T-helper 17 cell (primary cell): Measurements from ENCODE around the gene OR10G3. TPM values are rescaled to one million over a fixed set of nuclear protein-coding genes. Genes with fewer than 3 reads are reported as not detected.

Experiments used
- ATAC-seq: fragments of 150-1000 bp; cut with Tn5 transposase; 2 replicates; pipeline ENCODE4 v1.10.0; 2021; ENCODE audit warnings: mild to moderate bottlenecking, moderate library complexity
- DNase-seq, 3 donors: peaks; one replicate each; pipeline versions ENCODE4 v3.0.0 to v3.0.0-alpha.2; 2020 to 2021
- H3K9me3 ChIP-seq: one replicate; pipeline ENCODE4 v1.7.0; 2013; ENCODE audit warnings: low read length, mild to moderate bottlenecking; ENCODE audit not compliant: control insufficient read depth, poor library complexity, severe bottlenecking
- H3K27ac Mint-ChIP-seq: one replicate; pipeline ENCODE4 v1.8.0; 2022; ENCODE audit warnings: mild to moderate bottlenecking, moderate library complexity, mixed read lengths
- H3K27me3 Mint-ChIP-seq: one replicate; pipeline ENCODE4 v1.8.0; 2022; ENCODE audit warnings: mixed read lengths
- H3K36me3 Mint-ChIP-seq: one replicate; pipeline ENCODE4 v1.8.0; 2022; ENCODE audit warnings: low read depth, mixed read lengths
- H3K4me1 Mint-ChIP-seq: one replicate; pipeline ENCODE4 v1.8.0; 2022; ENCODE audit warnings: mild to moderate bottlenecking, mixed read lengths
- H3K4me3 Mint-ChIP-seq: one replicate; pipeline ENCODE4 v1.8.0; 2022; ENCODE audit warnings: mild to moderate bottlenecking, moderate library complexity, mixed read lengths
- total RNA-seq, 4 donors: library from RNA in 2 of 4; stranded (reverse) in 2 of 4; gene quantifications; one replicate each; pipeline ENCODE4 v1.2.3 and lab custom pipeline; 2022 to 2026

OR10G3 gene
- total RNA-seq, 2 donors from 2014 or later = not detected

GRCh38 chr14:21527318-21527679 is 52.6 kb downstream of the OR10G3 start:
- no peaks in the 10 kb centered on the region for H3K36me3 Mint-ChIP-seq
- no peaks in the 10 kb centered on the region for H3K9me3 ChIP-seq
- peaks cover 17% of the 10 kb centered on the region for H3K4me1 Mint-ChIP-seq
- peaks cover 5% of the 10 kb centered on the region for H3K27me3 Mint-ChIP-seq
- ATAC-seq (no peak), DNase-seq (no peak)
- H3K4me3 Mint-ChIP-seq = peak overlapping the region; percentile 92
- peak overlapping the region; percentile 68 for H3K27ac Mint-ChIP-seq

- H3K36me3 Mint-ChIP-seq = no peaks in the 10 kb centered on the region
- peaks cover 17% of the 10 kb centered on the region for H3K4me1 Mint-ChIP-seq
- ATAC-seq = no peak
- H3K27ac Mint-ChIP-seq = peak overlapping the region; percentile 68
- peak overlapping the region; percentile 92 for H3K4me3 Mint-ChIP-seq
- peaks cover under 1% of the 10 kb centered on the region for H3K27me3 Mint-ChIP-seq
- no peak for DNase-seq
- H3K9me3 ChIP-seq = no peaks in the 10 kb centered on the region
Measured at GRCh38 chr14:21526672-21527317, 53.1 kb downstream of the OR10G3 start.

- Mint-ChIP-seq H3K27ac (peak within 1 kb of the TSS; percentile 68), H3K36me3 (no peaks in the 10 kb centered on the region)
Measured at GRCh38 chr14:21525962-21526671, 53.8 kb downstream of the OR10G3 start, which contains the start of gene SALL2. SALL2 (minus strand) TSS chr14:21526346; CDS start chr14:21526127, 219 bp downstream.

GRCh38 chr14:21525571-21525961 is 54.3 kb downstream of the OR10G3 start:
- peak; percentile 12 for ATAC-seq
- H3K9me3 ChIP-seq = no peaks in the 10 kb centered on the region
- Mint-ChIP-seq H3K27me3 (no peaks in the 10 kb centered on the region), H3K4me1 (peaks cover 17% of the 10 kb centered on the region), H3K27ac (no peak overlapping the region), H3K36me3 (no peaks in the 10 kb centered on the region), H3K4me3 (peak overlapping the region; percentile 92)
- DNase-seq = no peak

More at GRCh38 chr14:21525962-21526671, 53.8 kb downstream of the OR10G3 start, which contains the start of gene SALL2:
- ATAC-seq (peak; percentile 79), DNase-seq (peak in 2 of 3 donors; percentile 50 to 61)
- peak within 1 kb of the TSS; percentile 92 for H3K4me3 Mint-ChIP-seq
- no peaks in the 10 kb centered on the region for H3K27me3 Mint-ChIP-seq
- H3K9me3 ChIP-seq = no peaks in the 10 kb centered on the region
- peaks cover 17% of the 10 kb centered on the region for H3K4me1 Mint-ChIP-seq

- Mint-ChIP-seq H3K36me3 (no peaks in the 10 kb centered on the region), H3K27ac (no peak overlapping the region), H3K27me3 (no peaks in the 10 kb centered on the region), H3K4me3 (peak overlapping the region; percentile 92), H3K4me1 (peaks cover 15% of the 10 kb centered on the region)
- ATAC-seq (no peak), DNase-seq (no peak)
- no peaks in the 10 kb centered on the region for H3K9me3 ChIP-seq
Measured at GRCh38 chr14:21524575-21525490, 55.0 kb downstream of the OR10G3 start.

GRCh38 chr14:21523203-21523602 is 56.7 kb downstream of the OR10G3 start:
- DNase-seq (no peak), ATAC-seq (no peak)
- H3K36me3 Mint-ChIP-seq = peaks cover 4% of the 10 kb centered on the region
- H3K4me1 Mint-ChIP-seq = peaks cover 18% of the 10 kb centered on the region
- H3K27ac Mint-ChIP-seq = no peak overlapping the region
- no peak overlapping the region for H3K4me3 Mint-ChIP-seq
- H3K9me3 ChIP-seq = no peaks in the 10 kb centered on the region
- H3K27me3 Mint-ChIP-seq = peaks cover 7% of the 10 kb centered on the region

- H3K9me3 ChIP-seq = no peaks in the 10 kb centered on the region
- H3K4me3 Mint-ChIP-seq = no peak overlapping the region
- H3K36me3 Mint-ChIP-seq = peaks cover 4% of the 10 kb centered on the region
- peaks cover 14% of the 10 kb centered on the region for H3K4me1 Mint-ChIP-seq
- DNase-seq = no peak
- no peak overlapping the region for H3K27ac Mint-ChIP-seq
- ATAC-seq = no peak
- H3K27me3 Mint-ChIP-seq = peaks cover 8% of the 10 kb centered on the region
Measured at GRCh38 chr14:21521501-21521900, 58.4 kb downstream of the OR10G3 start.

GRCh38 chr14:21520767-21521166 is 59.1 kb downstream of the OR10G3 start:
- H3K9me3 ChIP-seq = no peaks in the 10 kb centered on the region
- peaks cover 8% of the 10 kb centered on the region for H3K27me3 Mint-ChIP-seq
- no peak overlapping the region for H3K27ac Mint-ChIP-seq
- H3K4me1 Mint-ChIP-seq = peaks cover 14% of the 10 kb centered on the region
- no peak for ATAC-seq
- H3K36me3 Mint-ChIP-seq = peaks cover 4% of the 10 kb centered on the region
- no peak for DNase-seq
- no peak overlapping the region for H3K4me3 Mint-ChIP-seq

GRCh38 chr14:21518725-21519124 is 61.2 kb downstream of the OR10G3 start:
- no peaks in the 10 kb centered on the region for H3K9me3 ChIP-seq
- Mint-ChIP-seq H3K27me3 (peaks cover 8% of the 10 kb centered on the region), H3K4me1 (peaks cover 10% of the 10 kb centered on the region), H3K4me3 (no peak overlapping the region), H3K27ac (no peak overlapping the region), H3K36me3 (peaks cover 4% of the 10 kb centered on the region)
- DNase-seq = no peak
- no peak for ATAC-seq

Other genes with a start within 250 kb of the OR10G3 start
- gene SUPT16H, start 196.1 kb downstream of the OR10G3 start, total RNA-seq = 10 to 100 TPM; 47.5 to 50.7 TPM
- gene CHD8, start 124.0 kb downstream of the OR10G3 start, total RNA-seq = 100 to 1,000 TPM; 128 to 131 TPM
- gene RAB2B, start 103.1 kb downstream of the OR10G3 start, total RNA-seq = 10 to 100 TPM; 35.3 to 42.6 TPM
- 100 to 1,000 TPM in 1 of 2 donors, 10 to 100 TPM in 1; 97.3 to 110 TPM for gene TOX4, start 102.9 kb downstream of the OR10G3 start, total RNA-seq
- gene METTL3, start 68.7 kb downstream of the OR10G3 start, total RNA-seq = 10 to 100 TPM; 42.3 to 46.5 TPM
- 1 to 10 TPM; 1.9 to 2.1 TPM for gene SALL2, start 53.7 kb downstream of the OR10G3 start, total RNA-seq
- gene OR10G2, start 54.9 kb upstream of the OR10G3 start, total RNA-seq = not detected
- not detected for gene OR4E2, start 73.8 kb upstream of the OR10G3 start, total RNA-seq
- gene OR4E1, start 93.7 kb upstream of the OR10G3 start, total RNA-seq = under 1 TPM in 1 of 2 donors, not detected in 1; 0.07 TPM